SW480 (cell line): ENCODE data around the gene PIK3CA.
A peak's percentile ranks its signal among the peaks of the same experiment; 100 is the strongest.
"Not testable (repeated sequence)": the region's sequence is repeated elsewhere in the genome, so short reads cannot be mapped to it uniquely, and the experiment has no call there.

Experiments used
- DNase-seq: peaks from one replicate; pipeline ENCODE4 v3.0.0-alpha.2; 2016; ENCODE audit warnings: low spot score

Gene PIK3CA

DNA sequence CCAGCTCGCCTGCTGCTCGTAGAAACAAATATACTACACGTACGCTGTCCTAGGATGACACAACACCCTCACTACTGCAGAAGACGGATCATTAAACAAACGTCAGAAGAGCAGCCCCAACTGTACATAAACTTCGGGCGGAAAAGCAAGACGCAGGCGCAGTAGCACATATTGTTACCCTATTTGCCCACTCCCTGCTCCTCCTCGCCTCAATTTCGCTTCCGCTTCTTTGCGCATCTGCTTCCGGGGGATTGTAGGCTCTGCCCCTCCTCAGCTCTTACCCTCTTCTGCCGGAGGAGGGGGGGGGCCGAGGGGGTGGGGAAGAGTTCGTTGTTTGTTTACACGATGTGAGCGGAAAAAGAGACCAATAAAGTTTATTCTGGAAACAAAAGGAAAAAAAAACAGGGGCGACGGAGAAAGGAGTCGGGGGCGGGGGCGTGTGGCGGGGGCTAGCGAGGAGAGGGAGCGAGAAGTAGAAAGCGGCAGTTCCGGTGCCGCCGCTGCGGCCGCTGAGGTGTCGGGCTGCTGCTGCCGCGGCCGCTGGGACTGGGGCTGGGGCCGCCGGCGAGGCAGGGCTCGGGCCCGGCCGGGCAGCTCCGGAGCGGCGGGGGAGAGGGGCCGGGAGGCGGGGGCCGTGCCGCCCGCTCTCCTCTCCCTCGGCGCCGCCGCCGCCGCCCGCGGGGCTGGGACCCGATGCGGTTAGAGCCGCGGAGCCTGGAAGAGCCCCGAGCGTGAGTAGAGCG is at the start of gene PIK3CA:
Gene PIK3CA (plus strand): TSS at position 485 of the 743 bp plus-strand sequence. CDS start 50,469 bp downstream, outside the sequence.
- DNase-seq = peak; percentile 100

DNA sequence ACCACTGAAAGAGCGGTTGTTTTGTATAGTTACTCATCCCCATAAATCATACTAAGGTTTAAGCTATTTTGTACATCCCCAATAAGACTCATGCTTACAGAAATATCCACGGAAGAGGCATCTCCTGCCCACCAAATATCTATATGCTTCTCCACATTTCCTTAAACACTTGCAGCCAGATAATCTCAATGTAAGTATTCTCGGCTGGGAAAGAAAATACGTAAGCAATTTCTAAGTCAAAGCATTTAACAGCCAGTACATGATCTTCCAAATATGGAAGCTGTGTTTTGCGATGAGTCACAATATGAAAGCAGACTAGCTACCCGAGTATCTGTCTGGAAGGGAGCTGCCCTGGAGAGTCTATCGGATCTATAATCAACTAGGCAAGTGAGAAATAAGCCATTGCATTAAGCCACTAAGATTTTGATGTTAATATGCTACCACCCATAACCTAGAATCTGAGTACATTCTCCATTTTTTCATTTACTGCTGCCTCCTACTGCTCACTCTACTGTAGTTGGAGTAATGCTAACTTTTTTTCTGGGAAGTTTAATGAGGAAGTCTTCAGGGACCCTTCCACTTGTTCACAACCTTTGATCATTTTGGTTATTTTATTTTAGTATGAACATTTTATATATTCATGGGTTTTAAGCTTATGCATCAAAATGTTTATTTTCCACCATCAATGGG is 49.6 kb upstream of the PIK3CA start:
- peak; percentile 13 for DNase-seq

DNA sequence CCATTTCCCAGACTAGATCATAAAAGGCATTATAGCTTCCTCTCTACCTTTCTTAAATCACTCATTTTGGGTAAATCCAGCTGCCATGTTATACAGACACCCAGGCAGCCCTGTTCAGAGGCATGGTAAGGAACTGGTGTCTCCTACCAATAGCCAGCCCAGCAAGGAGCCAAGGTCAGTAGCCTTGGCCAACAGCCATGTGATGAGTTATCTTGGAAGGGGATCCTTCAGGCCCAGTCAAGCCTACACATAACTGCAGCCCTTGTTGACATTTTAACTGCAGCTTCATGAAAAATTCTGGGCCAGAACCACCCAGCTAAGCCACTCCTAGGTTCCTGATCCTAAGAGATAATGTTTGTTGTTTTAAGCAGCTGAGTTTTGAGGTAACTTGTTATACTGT is 47.5 kb upstream of the PIK3CA start:
- no peak for DNase-seq

DNA sequence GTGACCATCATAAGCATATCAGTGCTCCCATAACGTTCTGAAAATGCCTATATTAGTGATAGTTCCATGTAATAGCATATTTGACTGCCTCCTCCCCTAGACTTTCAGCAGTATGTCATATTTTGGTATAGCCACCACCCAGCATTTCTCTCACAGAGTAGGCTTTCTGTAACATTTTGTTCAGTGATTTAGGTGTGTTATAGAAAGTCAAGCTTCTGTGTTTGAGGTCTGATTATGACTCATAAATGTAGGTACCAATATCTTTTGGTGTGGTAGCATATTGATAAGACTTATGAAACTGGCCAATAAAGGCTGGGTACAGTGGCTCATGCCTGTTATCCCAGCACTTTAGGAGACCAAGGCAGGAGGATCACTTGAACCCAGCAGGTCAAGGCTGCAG is 42.3 kb upstream of the PIK3CA start:
- no peak for DNase-seq

DNA sequence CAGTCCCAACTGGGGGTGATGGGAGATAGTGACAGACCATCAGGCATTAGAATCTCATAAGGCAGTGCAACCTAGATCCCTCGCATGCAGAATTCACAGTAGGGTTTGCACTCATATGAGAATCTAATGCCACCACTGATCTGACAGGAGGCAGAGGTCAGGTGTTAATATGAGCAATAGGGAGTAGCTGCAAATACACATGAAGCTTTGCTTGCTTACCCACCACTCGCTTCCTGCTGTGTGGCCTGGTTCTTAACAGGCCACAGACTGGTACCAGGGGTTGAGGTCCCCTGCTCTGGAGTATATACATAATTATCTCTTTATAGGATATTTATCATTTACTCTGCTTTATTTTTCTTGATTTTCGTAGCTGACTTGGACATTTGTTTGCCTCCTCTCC is 40.5 kb upstream of the PIK3CA start:
- no peak for DNase-seq

DNA sequence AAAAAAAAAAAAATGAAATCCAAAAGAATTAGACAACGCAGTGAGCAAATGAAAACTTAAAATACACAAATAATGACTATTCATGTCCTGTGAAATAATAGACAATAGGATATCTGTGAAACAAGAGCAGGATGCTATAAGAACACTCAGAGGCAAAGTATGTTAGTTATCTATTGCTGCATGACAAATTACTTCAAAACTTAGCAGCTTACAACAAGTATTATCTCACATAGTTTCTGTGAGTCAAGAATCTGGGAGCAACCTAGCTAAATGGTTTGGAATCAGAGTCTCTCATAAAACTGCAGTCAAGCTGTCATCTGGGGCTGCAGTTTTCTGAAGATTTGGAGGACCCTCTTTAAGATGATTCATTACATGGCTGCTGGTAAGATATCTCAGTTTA is 40.1 kb upstream of the PIK3CA start:
- DNase-seq = peak; percentile 12

DNA sequence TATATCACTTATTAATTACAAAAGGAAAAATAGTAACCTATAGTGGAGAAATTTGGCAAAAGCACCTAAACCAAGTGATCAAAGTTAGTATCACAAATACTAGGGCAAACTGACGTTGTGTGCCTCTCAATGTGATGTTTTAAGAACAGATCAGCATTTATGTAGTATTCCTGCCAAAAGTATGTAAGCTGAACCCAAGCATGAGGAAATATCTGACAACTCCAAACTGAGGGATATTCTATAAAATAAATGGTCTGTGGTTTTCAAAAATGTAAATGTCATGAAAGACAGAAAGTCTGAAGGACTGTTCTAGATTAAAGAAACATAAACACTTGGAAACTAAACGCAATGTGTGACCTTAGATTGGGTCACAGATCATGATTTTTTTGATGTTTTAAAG is 34.3 kb upstream of the PIK3CA start:
- no peak for DNase-seq

DNA sequence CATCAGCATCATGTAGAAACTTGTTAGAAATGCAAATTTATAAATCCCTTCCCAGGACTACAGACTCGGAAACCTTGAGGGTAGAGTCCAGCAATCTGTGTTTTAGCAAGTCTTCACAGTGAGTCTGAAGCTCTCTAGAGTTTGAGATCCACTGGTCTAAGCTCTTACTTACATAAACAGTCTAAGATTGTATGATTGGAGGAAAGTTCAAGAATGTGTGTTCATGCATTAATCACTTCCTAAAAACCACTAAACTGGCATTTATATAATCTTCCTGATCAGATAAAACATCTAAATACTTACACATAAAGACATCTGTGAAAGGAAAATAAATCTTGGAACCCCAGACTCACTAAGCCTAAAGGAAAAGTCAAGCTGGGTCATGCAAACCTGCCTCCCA is 32.7 kb upstream of the PIK3CA start:
- not testable (repeated sequence) for DNase-seq

DNA sequence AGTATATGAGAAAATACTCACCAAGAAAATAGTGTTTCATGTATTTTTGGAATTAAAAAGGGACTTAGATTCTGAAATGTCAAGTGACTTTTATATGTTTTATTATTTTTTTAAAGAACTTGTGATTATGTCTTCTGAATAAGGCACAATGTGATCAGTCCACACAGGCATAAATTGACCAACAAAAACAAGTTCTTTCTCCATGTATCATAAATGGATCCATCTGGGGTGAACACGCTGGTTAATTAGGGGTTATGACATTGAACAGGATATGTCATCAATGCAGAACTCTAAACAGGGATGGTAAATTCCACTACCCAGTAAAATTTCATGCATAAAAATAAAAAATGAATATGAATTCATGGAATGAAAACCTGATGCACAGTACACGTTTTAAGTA is 31.3 kb upstream of the PIK3CA start:
- DNase-seq = no peak

DNA sequence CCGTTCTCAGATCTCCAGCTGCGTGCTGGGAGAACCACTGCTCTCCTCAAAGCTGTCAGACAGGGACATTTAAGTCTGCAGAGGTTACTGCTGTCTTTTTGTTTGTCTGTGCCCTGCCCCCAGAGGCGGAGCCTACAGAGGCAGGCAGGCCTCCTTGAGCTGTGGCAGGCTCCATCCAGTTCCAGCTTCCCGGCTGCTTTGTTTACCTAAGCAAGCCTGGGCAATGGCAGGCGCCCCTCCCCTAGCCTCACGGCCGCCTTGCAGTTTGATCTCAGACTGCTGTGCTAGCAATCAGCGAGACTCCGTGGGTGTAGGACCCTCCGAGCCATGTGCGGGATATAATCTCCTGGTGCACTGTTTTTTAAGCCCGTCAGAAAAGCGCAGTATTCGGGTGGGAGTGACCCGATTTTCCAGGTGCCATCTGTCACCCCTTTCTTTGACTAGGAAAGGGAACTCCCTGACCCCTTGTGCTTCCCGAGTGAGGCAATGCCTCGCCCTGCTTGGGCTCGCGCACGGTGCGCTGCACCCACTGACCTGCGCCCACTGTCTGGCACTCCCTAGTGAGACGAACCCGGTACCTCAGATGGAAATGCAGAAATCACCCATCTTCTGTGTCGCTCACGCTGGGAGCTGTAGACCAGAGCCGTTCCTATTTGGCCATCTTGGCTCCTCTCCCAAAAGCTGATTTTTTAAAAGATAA is 15.8 kb upstream of the PIK3CA start:
- DNase-seq = peak; percentile 22

DNA sequence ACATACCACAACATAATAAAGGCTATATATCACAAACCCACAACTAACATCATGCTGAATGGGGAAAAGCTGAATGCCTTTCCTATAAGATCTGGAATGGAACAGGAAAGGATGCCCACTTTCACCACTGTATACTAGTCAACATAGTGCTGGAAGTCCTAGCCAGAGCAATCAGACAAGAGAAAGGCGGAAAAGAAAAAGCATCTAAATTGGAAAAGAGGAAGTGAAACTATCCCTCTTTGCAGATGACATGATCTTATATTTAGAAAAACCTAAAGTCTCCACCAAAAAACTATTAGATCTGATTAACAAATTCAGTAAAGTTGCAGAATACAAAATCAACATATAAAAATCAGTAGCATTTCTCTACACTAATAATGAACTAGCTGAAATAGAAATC is 14.6 kb upstream of the PIK3CA start:
- DNase-seq = no peak

DNA sequence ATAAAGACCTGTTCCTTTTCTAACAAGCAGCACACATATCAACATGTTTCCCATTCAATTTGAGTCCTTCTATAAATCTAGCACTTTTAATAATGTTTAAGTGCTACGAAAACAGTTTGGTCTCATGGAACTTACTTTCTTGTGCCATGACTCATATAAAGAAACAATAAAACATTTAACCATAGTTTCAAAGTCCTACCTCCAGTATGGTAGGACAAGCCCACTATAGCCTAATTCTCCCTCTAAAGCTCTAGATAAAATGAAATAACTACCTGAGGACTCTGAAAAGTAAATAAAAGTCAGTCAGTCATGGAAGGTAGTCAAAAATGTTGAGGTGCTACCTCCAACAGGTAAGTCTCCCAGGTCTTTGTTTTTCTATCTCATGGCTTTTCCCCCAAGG is 12.0 kb upstream of the PIK3CA start:
- no peak for DNase-seq

DNA sequence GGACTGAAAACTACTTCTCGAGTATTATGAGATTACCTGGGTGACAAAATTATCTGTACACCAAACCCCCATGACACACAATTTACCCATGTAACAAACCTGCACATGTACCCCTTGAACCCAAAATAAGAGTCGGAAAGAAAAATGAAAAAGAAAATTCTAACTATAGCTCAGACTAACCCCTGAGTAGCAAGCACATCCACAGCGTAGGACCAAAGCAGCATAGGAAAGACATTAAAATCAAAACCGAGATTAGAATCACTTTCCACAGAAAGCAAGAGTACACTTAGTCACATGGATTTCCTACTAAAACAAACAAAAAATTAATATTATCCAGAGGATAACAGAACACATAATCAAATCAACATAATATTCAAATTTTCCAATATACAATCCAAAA is 6.3 kb upstream of the PIK3CA start:
- DNase-seq = no peak

DNA sequence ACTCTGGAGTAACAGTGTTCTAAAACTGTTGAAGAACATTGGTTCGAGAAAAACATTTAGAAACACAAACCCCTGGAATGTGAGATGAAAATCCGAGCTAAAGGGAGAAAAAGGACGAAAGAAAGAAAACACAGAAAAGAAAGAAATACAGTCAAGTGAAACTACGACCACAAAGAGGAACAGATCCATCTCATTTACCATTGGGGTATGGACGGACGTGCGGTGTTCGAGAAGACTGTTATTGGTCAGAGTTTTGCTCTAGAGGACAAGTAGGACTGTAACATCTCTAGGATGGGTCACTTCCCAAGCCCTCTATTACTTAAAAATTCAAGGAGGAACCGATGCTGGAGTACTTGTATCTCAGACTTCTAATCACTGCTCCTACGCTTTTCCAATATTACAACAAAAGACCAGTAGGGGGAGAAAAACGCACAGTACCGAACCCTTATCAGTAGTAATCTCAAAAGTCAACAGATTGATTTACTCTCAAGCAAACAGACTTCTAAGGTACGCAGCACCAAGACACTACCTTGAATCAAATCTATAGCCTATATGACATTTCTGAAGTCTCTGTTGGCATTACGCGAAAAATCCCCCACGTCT is 1.1 kb upstream of the PIK3CA start:
- DNase-seq = peak; percentile 84

DNA sequence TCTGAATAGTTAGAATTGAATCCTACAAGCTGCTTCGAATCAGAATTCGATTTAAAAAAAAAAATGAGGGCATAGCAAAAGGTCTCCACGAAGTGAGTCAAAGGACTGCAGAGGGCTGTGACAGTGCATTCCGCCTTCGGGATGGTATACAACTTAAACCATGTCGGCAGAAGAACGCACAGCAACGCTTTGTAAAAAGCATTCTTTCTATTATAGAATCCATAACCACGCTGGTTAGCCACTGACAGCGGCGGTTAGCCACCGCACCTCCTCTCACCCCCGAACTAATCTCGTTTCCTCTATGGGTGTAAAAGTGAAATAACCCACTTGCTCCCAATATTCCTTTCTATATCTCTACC is 664 bp upstream of the PIK3CA start:
- no peak for DNase-seq

DNA sequence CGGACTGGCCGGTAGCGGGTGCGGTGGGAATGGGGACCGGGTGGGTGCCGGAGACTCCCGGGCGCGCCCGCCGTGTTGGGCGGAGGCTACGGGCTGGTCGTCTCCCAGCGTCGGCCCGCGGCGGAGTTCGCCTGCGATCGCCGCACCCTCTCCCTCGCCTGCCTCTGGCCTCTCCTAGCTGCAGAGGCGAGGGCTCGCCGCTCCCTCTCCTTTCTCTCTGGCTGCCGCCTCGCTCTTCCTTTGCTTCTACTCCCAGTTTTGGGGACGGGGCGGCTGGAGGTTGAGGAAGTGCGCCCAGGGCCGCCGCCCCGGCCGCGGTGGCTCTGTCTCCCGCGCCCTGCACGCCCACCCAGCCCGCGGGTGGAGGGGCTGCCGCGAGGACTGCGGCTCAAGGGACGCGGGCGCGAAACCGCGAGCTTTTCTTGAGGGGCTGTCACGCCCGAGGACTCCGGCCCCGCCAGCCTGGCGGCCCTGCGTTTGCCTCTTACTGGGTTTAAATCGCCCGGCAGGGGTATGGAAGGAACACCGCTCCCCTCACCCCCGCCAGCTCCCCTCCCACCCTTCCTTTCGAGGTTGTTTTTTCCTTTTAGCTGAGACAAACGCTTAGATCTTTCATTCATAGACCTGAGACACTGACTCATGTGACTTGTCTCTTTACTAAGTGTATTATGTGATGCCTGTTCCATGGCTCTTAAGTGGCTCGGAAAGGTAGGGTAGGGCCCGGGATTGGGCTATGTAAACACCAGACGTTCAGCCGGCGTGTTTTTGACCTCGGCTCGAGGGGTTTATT is 654 bp downstream of the PIK3CA start:
- DNase-seq = peak; percentile 64

DNA sequence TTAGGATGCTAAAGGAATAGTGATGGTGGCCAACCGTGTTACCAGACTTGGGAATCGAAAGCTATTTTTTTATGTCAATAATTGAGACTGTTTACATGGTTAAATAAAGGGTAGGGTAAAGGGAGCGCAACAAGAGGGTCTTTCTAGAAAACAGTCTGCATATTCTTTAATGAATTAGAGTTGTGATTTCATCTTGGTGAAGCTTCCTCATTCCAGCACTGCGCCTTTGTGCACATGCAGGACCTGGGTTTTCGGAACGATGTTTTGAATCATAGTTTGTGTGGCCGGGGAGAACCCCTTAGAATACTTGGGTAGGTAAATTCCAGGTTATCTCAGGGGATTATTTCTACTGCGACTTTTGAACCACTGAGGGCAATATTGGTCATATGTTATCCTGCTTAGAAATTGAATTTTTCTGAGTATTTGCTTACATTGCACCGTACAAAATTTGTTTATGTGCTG is 1.3 kb downstream of the PIK3CA start:
- peak; percentile 33 for DNase-seq

DNA sequence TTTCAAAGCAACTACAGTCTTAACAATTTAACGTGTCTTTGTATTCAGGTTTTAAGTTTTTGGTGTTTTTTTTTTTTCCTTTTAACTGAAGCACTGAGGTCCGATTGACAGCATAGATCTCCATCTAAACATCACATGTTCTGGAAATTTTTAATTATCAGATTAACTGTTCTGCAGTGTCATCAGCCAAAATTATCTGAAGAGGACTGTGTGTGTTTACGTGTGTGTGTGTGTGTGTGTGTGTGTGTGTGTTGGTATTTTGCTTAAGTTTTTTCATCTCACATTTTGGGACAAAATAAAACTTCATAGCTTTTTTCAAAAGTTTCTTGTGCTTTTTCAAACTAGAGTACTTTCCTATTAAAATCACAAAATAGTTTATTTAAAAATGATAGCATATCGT is 1.8 kb downstream of the PIK3CA start:
- DNase-seq = no peak

DNA sequence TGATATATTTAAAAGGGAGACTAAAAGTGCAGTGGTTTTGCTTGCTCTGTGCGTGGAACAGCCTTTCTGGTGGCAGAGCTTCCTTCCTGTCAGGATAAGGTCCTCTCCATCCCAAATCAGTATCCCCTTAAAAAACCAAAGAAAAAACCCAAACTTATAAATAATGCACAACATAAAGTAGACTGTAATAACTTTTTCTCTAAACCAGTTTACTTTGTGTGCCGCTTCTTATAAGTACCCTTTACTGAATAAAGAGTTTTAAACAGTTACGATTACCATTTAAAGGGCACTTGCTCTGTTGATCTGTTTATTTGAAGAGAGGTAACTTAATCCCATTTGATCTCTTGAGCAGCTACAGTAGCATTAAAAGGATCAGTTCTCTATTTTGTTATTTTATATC is 2.5 kb downstream of the PIK3CA start:
- DNase-seq = no peak

DNA sequence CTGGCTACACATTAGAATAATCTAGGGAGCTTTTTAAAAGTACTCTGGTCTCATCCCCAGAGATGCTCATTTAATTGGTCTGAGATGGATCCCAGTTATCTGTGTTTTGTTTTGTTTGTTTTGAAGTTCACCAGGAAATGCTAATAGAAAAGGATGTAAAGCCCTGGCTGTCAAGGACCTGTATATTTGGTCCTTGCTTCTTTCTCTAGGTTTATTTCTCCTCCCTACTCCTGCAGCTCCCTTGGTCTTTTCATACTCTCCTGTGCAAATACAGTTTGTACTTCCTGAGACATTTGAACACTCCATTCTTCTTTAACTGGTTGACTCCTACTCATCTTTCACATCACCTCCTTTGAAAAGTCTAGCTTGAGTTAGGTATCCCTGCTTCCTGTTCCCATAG is 3.3 kb downstream of the PIK3CA start:
- no peak for DNase-seq

DNA sequence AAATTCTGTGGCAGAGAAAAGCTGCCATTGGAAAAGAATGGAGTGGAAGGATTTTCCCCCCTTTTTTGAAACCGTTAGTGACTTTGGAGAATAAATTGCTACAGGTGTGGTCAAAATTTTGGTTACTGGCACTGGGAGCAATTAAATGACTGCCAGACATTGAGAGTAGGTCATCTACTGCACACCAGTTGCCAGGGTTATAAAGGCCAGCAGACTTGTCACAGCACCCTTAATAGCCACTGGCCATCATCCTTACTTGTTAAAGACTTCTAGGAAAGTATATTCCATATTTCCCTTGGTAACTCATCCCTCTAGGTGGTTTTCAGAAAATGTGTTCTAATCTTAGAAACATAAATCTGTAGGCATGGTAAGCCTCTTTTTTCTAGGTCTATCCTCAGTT is 8.0 kb downstream of the PIK3CA start:
- no peak for DNase-seq

DNA sequence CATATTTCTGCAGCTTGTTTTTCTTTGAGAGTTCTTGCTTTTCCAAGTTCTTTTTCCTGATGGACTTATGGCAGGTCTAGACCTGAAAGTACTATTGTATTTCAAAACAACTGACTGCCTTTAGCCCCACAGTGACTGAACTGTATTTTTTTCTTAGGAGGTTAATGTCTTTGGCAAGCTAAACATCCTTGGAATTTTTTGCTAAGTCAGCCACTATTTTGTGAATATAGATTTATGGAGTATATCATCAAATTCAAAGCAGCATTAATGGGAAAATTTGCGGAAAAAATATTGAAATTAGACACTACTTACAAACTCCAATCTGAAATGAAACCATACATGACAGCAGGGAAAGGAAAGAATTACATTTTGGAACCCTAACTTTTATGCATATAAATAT is 8.6 kb downstream of the PIK3CA start:
- no peak for DNase-seq
